Keratinocyte (primary cell): ENCODE results near the gene CACNA1S. TPM values are rescaled to one million over a fixed set of nuclear protein-coding genes. Genes with fewer than 3 reads are reported as not detected.

Experiments used
- DNase-seq: peaks from one replicate; pipeline ENCODE4 v3.0.0-alpha.2; 2011; ENCODE audit warnings: low read depth, missing footprints, low spot score
- FAIRE-seq: peaks from 2 replicates; lab custom pipeline; 2011; peaks lifted over from hg19 to GRCh38; lab: Jason Lieb, UNC
- H2AFZ ChIP-seq: 2 replicates; pipeline ENCODE4 v1.6.0; 2012; ENCODE audit warnings: low read length, control low read depth, inconsistent platforms; ENCODE audit not compliant: control insufficient read depth
- H3K27ac ChIP-seq: 2 replicates; pipeline ENCODE4 v1.5.1; 2011; ENCODE audit warnings: low read length; ENCODE audit not compliant: control insufficient read depth, insufficient read depth
- H3K27me3 ChIP-seq: 3 replicates; pipeline ENCODE4 v1.6.0; 2011; ENCODE audit warnings: low read length; ENCODE audit not compliant: control insufficient read depth, insufficient read depth; ENCODE audit errors: extremely low read depth
- H3K36me3 ChIP-seq, 2 experiments: 2 replicates in 1 of 2; 3 replicates in 1 of 2; pipeline ENCODE4 v1.5.1; 2011; ENCODE audit warnings: low read length in 2 of 2, mild to moderate bottlenecking in 1 of 2; ENCODE audit not compliant: control insufficient read depth in 2 of 2, insufficient read depth in 2 of 2; ENCODE audit errors: extremely low read depth in 1 of 2
- H3K4me1 ChIP-seq: 3 replicates; pipeline ENCODE4 v1.5.1; 2011; ENCODE audit warnings: low read length; ENCODE audit not compliant: control insufficient read depth, insufficient read depth; ENCODE audit errors: extremely low read depth
- H3K4me2 ChIP-seq: 3 replicates; pipeline ENCODE4 v1.6.0; 2011; ENCODE audit warnings: low read depth, low read length; ENCODE audit not compliant: control insufficient read depth, insufficient read depth; ENCODE audit errors: extremely low read depth
- H3K4me3 ChIP-seq, 3 experiments: fragments of 200-600 bp in 1 of 3; sonication (generic) in 1 of 3; 2 replicates in 2 of 3; 3 replicates in 1 of 3; pipeline ENCODE4 v1.5.1; 2011 to 2016; ENCODE audit warnings: low read length in 3 of 3, mild to moderate bottlenecking in 3 of 3, control low read depth in 2 of 3, inconsistent platforms in 1 of 3, low read depth in 1 of 3, mixed read lengths in 1 of 3, mixed run types in 1 of 3, moderate library complexity in 1 of 3; ENCODE audit not compliant: control insufficient read depth in 2 of 3, insufficient read depth in 2 of 3; ENCODE audit errors: extremely low read depth in 1 of 3
- H3K79me2 ChIP-seq: 2 replicates; pipeline ENCODE4 v1.6.0; 2012; ENCODE audit warnings: low read length; ENCODE audit not compliant: control insufficient read depth, insufficient read depth
- H3K9ac ChIP-seq: 3 replicates; pipeline ENCODE4 v1.6.0; 2011; ENCODE audit warnings: low read length; ENCODE audit not compliant: control insufficient read depth, insufficient read depth; ENCODE audit errors: extremely low read depth
- H3K9me1 ChIP-seq: 3 replicates; pipeline ENCODE4 v1.6.0; 2011; ENCODE audit warnings: low read length; ENCODE audit not compliant: control insufficient read depth, insufficient read depth; ENCODE audit errors: extremely low read depth
- H3K9me3 ChIP-seq: 2 replicates; pipeline ENCODE4 v1.5.1; 2012; ENCODE audit warnings: low read depth, low read length; ENCODE audit not compliant: control insufficient read depth
- H4K20me1 ChIP-seq: 3 replicates; pipeline ENCODE4 v1.6.0; 2011; ENCODE audit warnings: low read length; ENCODE audit not compliant: control insufficient read depth, insufficient read depth; ENCODE audit errors: extremely low read depth
- EZH2 ChIP-seq: IDR thresholded peaks from one replicate; pipeline ENCODE4 v1.6.1; 2012; ENCODE audit warnings: inconsistent platforms, mild to moderate bottlenecking, low read length, moderate library complexity
- dilution Hi-C: fragments of 300-500 bp; cut with MboI; formaldehyde crosslinking; loops from one replicate; pipeline ENCODE4 v1.7.0; 2020; ENCODE audit warnings: low sequenced_read_pairs; ENCODE audit not compliant: extremely low pct_ligation_motif_present
- polyA plus RNA-seq, 5 experiments: library from polyadenylated mRNA; depleted of rRNA in 3 of 5; stranded (reverse) in 3 of 5; stranded (forward) in 1 of 5; unstranded in 1 of 5; fragments of >200 nt; gene quantifications; 1 replicate in 1 of 5; 2 replicates in 3 of 5; 3 replicates in 1 of 5; pipeline versions ENCODE4 v1.2.1 to v1.2.3, GENCODE V29; 2011 to 2012; ENCODE audit warnings: missing spikeins in 2 of 5, low read depth in 1 of 5, low replicate concordance in 1 of 5
- TF ChIP-seq, protein P1 (sequence below), 3 experiments: IDR thresholded peaks in 1 of 3; conservative IDR thresholded peaks in 1 of 3; optimal IDR thresholded peaks in 1 of 3; 2 replicates in 2 of 3; 3 replicates in 1 of 3; pipeline versions ENCODE3 to v1.5.1; 2011; ENCODE audit warnings: low read length in 3 of 3, mild to moderate bottlenecking in 3 of 3, moderate library complexity in 2 of 3, control low read depth in 1 of 3, inconsistent platforms in 1 of 3; ENCODE audit not compliant: insufficient read depth in 2 of 3; ENCODE audit errors: extremely low read depth in 1 of 3

Gene CACNA1S
- polyA plus RNA-seq, 1 donor (not counting 4 experiments of a cell fraction or from before 2014, with no cell fraction given) = not detected

- Histone ChIP-seq H3K4me2 (no peak overlapping the region), H3K9me1 (no peaks in the 10 kb centered on the region), H3K9ac (no peak overlapping the region), H3K27ac (no peak overlapping the region), H3K9me3 (no peaks in the 10 kb centered on the region), H4K20me1 (no peaks in the 10 kb centered on the region), H3K79me2 (no peaks in the 10 kb centered on the region), H3K36me3 (no peaks in the 10 kb centered on the region), H3K4me1 (peaks cover 14% of the 10 kb centered on the region), H3K27me3 (peaks cover 33% of the 10 kb centered on the region), H2AFZ (no peak overlapping the region), H3K4me3 (no peak overlapping the region)
- DNase-seq = no peak
- no peak for FAIRE-seq
- dilution Hi-C loops = no loop called here
- no peak for TF ChIP-seq EZH2
- TF ChIP-seq, protein P1, sequence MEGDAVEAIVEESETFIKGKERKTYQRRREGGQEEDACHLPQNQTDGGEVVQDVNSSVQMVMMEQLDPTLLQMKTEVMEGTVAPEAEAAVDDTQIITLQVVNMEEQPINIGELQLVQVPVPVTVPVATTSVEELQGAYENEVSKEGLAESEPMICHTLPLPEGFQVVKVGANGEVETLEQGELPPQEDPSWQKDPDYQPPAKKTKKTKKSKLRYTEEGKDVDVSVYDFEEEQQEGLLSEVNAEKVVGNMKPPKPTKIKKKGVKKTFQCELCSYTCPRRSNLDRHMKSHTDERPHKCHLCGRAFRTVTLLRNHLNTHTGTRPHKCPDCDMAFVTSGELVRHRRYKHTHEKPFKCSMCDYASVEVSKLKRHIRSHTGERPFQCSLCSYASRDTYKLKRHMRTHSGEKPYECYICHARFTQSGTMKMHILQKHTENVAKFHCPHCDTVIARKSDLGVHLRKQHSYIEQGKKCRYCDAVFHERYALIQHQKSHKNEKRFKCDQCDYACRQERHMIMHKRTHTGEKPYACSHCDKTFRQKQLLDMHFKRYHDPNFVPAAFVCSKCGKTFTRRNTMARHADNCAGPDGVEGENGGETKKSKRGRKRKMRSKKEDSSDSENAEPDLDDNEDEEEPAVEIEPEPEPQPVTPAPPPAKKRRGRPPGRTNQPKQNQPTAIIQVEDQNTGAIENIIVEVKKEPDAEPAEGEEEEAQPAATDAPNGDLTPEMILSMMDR (optimal IDR thresholded peaks at IDR 0.05 in 1 of 3, IDR thresholded peaks at IDR 0.05 in 1 of 3, conservative IDR thresholded peaks at IDR 0.05 in 1 of 3; ENCODE audit: extremely low read depth in 1 of 3, insufficient read depth in 2 of 3, low read length in 3 of 3) = no peak
Measured at GRCh38 chr1:201122321-201122957, 10.2 kb upstream of the CACNA1S start.

DNA sequence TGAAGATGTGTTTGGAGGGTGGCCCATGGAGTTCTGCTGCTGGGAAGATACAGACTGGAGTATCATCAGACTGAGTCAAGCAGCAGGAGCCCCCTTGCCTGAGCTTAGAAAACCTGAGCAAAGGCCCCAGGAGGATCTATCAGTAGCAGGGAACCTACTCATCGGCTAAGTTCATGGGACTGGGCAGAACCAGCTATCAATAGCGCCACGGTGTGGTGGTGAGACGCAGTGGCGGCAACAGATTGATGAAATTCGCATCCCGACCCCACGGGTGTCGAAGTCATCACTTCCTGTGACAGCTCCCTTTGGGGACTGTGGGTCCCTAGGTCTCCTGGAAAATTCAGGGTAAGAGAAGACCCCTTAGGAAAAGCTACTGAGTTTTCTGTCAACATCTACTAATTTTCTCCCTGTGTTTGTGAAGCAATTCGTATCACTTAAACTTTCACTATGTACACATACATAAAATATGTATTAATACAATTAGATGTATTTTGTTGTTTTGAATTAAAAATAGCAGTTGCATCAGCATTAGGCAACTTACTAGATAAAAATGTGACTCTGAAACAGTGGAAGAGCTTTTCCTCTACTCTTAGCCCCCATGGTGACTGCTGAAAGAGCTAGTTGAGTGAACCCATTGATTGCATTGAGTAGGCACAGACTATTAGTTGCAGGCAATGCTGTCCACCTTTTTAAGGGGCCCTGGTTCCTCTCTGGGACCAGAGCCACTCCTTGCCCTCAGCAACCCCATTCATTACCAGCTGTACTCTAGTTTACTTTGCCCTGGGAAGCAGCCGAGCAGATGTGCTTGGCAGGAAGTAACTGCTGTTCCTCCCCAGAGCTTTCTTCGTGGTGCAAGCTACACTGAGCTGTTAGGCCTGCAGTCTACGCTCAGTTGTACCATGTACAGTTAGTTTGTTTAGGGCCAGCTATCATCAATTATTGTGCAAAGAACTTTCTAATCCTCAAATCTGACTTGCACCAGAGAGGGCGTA, 7.3 kb upstream of the CACNA1S start:
- Histone ChIP-seq H3K79me2 (no peaks in the 10 kb centered on the region), H3K4me2 (no peak overlapping the region), H3K27me3 (peaks cover 34% of the 10 kb centered on the region), H3K9me3 (no peaks in the 10 kb centered on the region), H3K4me1 (peaks cover 8% of the 10 kb centered on the region), H3K4me3 (no peak overlapping the region), H2AFZ (no peak overlapping the region), H3K9ac (no peak overlapping the region), H3K9me1 (no peaks in the 10 kb centered on the region), H3K27ac (no peak overlapping the region), H4K20me1 (no peaks in the 10 kb centered on the region), H3K36me3 (no peaks in the 10 kb centered on the region)
- dilution Hi-C loops = no loop called here
- DNase-seq (no peak), FAIRE-seq (no peak)
- no peak for TF ChIP-seq EZH2
- TF ChIP-seq, protein P1 (optimal IDR thresholded peaks at IDR 0.05 in 1 of 3, IDR thresholded peaks at IDR 0.05 in 1 of 3, conservative IDR thresholded peaks at IDR 0.05 in 1 of 3; ENCODE audit: extremely low read depth in 1 of 3, insufficient read depth in 2 of 3, low read length in 3 of 3) = peak; percentile 66 to 87 (median 75)
